HFFc6 (cell line): ENCODE measurements around the gene KRTAP21-3. TPM values are rescaled to one million over a fixed set of nuclear protein-coding genes. Genes with fewer than 3 reads are reported as not detected.

Experiments
- DNase-seq: peaks from one replicate; pipeline ENCODE4 v3.0.0-alpha.2; 2018
- H3K27ac Mint-ChIP-seq: 2 replicates; pipeline ENCODE4 v1.8.0; 2020; ENCODE audit warnings: mild to moderate bottlenecking, mixed read lengths
- H3K27me3 Mint-ChIP-seq: 2 replicates; pipeline ENCODE4 v1.8.0; 2021; ENCODE audit warnings: mild to moderate bottlenecking, moderate library complexity, mixed read lengths; ENCODE audit not compliant: insufficient read depth
- H3K36me3 Mint-ChIP-seq: 2 replicates; pipeline ENCODE4 v1.8.0; 2021; ENCODE audit warnings: low read depth, mixed read lengths
- H3K4me1 Mint-ChIP-seq: 2 replicates; pipeline ENCODE4 v1.8.0; 2020; ENCODE audit warnings: low read depth, mixed read lengths
- H3K4me3 Mint-ChIP-seq: 2 replicates; pipeline ENCODE4 v1.8.0; 2020; ENCODE audit warnings: mild to moderate bottlenecking, moderate library complexity, mixed read lengths
- H3K9me3 Mint-ChIP-seq: 2 replicates; pipeline ENCODE4 v1.8.0; 2020; ENCODE audit warnings: mild to moderate bottlenecking, mixed read lengths
- CTCF ChIP-seq: fragments of 200-600 bp; sonication (generic); IDR thresholded peaks from 2 replicates; pipeline ENCODE4 v1.5.0; 2021; ENCODE audit warnings: antibody characterized with exemption, mild to moderate bottlenecking
- total RNA-seq, 6 experiments: library from RNA; stranded (reverse); fragmentation: NEBNext Ultra II Directional; extraction: Animal tissue kit (Norgen Biotek cat#: 25700); gene quantifications; 2 replicates in 1 of 6; 3 replicates in 5 of 6; pipeline ENCODE4 v1.2.3, GENCODE V29; 2021

Gene KRTAP21-3
- total RNA-seq, 6 experiments from 2014 or later: not detected

- no peaks in the 10 kb centered on the region for H3K27me3 Mint-ChIP-seq
- TF ChIP-seq CTCF: no peak
- H3K36me3 Mint-ChIP-seq: no peaks in the 10 kb centered on the region; the same call in 1 of the 2 replicates
- no peak overlapping the region for H3K27ac Mint-ChIP-seq
- H3K9me3 Mint-ChIP-seq: peaks cover 51% of the 10 kb centered on the region
- H3K4me1 Mint-ChIP-seq: no peaks in the 10 kb centered on the region
- no peak overlapping the region for H3K4me3 Mint-ChIP-seq
- no peak for DNase-seq
Observed at GRCh38 chr21:30713766-30714165, 4.8 kb downstream of the KRTAP21-3 start.

- no peaks in the 10 kb centered on the region; the same call in 1 of the 2 replicates for H3K36me3 Mint-ChIP-seq
- H3K9me3 Mint-ChIP-seq: peaks cover 58% of the 10 kb centered on the region
- H3K4me1 Mint-ChIP-seq: no peaks in the 10 kb centered on the region
- H3K4me3 Mint-ChIP-seq: no peak overlapping the region
- no peak overlapping the region for H3K27ac Mint-ChIP-seq
- H3K27me3 Mint-ChIP-seq: no peaks in the 10 kb centered on the region
- TF ChIP-seq CTCF: no peak
- no peak for DNase-seq
Observed at GRCh38 chr21:30710499-30710898, 8.1 kb downstream of the KRTAP21-3 start.

GRCh38 chr21:30707409-30707808, 11.2 kb downstream of the KRTAP21-3 start:
- Mint-ChIP-seq H3K27me3 (no peaks in the 10 kb centered on the region), H3K4me1 (no peaks in the 10 kb centered on the region), H3K27ac (no peak overlapping the region), H3K36me3 (no peaks in the 10 kb centered on the region), H3K9me3 (peaks cover 59% of the 10 kb centered on the region), H3K4me3 (no peak overlapping the region)
- no peak for DNase-seq
- TF ChIP-seq CTCF: no peak

DNA sequence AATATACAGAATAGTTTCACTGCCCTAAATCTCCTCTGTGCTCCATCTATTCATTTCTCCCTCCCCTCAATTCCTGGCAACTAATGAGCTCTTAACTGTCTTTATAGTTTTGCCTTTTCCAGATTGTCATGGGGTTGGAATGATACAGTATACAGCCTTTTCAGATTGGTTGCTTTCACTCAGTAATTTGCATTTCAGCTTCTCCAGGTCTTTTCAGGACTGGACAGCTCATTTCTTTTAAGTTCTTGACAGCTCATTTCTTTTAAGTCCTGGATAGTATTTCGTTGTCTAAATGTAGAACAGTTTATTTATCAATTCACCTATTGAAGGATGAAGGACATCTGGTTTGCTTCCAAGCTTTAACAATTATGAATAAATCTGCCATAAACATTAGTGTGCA, 22.6 kb downstream of the KRTAP21-3 start:
- TF ChIP-seq CTCF: no peak
- H3K4me3 Mint-ChIP-seq: no peak overlapping the region
- no peak for DNase-seq
- H3K4me1 Mint-ChIP-seq: no peaks in the 10 kb centered on the region
- H3K9me3 Mint-ChIP-seq: peaks cover 30% of the 10 kb centered on the region
- no peak overlapping the region for H3K27ac Mint-ChIP-seq
- H3K36me3 Mint-ChIP-seq: no peaks in the 10 kb centered on the region
- H3K27me3 Mint-ChIP-seq: no peaks in the 10 kb centered on the region

DNA sequence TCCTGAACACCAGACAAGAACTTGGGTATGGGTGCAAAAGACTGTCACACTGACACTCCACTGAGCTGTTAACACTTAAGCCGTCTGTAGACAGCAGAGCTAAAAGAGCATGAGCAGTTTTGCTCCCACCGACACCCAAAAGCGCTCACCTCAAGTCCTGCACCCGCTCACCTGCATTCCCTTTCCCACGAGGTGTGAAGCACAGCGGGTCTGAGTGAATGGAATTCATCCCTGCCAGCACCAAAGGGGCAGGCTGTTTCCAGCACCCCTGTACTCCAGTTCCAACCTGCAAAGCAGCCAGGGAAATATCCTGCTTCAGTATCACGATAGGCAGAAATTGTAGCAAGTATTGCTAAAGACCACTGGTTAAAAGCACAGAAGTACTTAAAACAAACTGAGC, 28.8 kb downstream of the KRTAP21-3 start:
- H3K27ac Mint-ChIP-seq: no peak overlapping the region
- H3K36me3 Mint-ChIP-seq: no peaks in the 10 kb centered on the region
- no peak for TF ChIP-seq CTCF
- H3K9me3 Mint-ChIP-seq: peaks cover 35% of the 10 kb centered on the region
- H3K27me3 Mint-ChIP-seq: no peaks in the 10 kb centered on the region
- H3K4me3 Mint-ChIP-seq: no peak overlapping the region
- no peak for DNase-seq
- H3K4me1 Mint-ChIP-seq: no peaks in the 10 kb centered on the region

GRCh38 chr21:30684506-30684905, 34.1 kb downstream of the KRTAP21-3 start:
- H3K4me1 Mint-ChIP-seq: no peaks in the 10 kb centered on the region
- no peak for DNase-seq
- no peak for TF ChIP-seq CTCF
- no peak overlapping the region for H3K4me3 Mint-ChIP-seq
- H3K27me3 Mint-ChIP-seq: no peaks in the 10 kb centered on the region
- H3K27ac Mint-ChIP-seq: no peak overlapping the region
- H3K36me3 Mint-ChIP-seq: no peaks in the 10 kb centered on the region
- H3K9me3 Mint-ChIP-seq: peaks cover 68% of the 10 kb centered on the region
